PFSK-1 (cell line): ENCODE results near the gene FUCA1.

ENCODE experiments used
- POLR2AphosphoS5 ChIP-seq: IDR thresholded peaks from 2 replicates; pipeline ENCODE4 v1.6.1; 2012; ENCODE audit warnings: low read depth, mild to moderate bottlenecking, control low read depth, low read length, moderate library complexity
- SIN3A ChIP-seq: IDR thresholded peaks from 2 replicates; pipeline ENCODE4 v1.6.1; 2012; ENCODE audit warnings: mild to moderate bottlenecking, low read length, moderate library complexity, borderline replicate concordance; ENCODE audit not compliant: insufficient read depth
- TF ChIP-seq, protein P1 (sequence below), 2 experiments: IDR thresholded peaks; 2 replicates each; pipeline versions ENCODE4 v1.6.1 to v1.8.0; 2011 to 2012; ENCODE audit warnings: low read depth in 2 of 2, low read length in 2 of 2, control low read depth in 1 of 2, inconsistent platforms in 1 of 2, mild to moderate bottlenecking in 1 of 2, moderate library complexity in 1 of 2; ENCODE audit not compliant: insufficient read depth in 1 of 2

DNA sequence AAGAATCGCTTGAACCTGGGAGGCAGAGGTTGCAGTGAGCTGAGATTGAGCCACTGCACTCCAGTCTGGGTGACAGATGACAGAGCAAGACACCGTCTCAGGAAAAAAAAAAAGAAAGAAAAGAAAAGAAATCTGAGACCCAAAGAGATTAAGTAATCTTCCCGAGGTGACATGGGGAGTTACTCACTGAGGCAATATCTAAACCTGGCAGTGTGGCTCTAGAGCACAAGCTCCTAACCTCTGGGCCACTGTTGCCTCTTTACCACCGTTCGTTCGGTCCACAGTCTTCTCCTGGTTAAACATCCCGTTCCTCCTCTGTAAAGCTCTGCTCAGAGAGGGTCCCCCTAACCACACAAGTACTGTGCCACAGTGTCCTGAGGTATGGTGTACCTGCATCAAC is 44.3 kb downstream of the FUCA1 start:
- TF ChIP-seq SIN3A (no peak), POLR2AphosphoS5 (no peak)
- TF ChIP-seq, protein P1, sequence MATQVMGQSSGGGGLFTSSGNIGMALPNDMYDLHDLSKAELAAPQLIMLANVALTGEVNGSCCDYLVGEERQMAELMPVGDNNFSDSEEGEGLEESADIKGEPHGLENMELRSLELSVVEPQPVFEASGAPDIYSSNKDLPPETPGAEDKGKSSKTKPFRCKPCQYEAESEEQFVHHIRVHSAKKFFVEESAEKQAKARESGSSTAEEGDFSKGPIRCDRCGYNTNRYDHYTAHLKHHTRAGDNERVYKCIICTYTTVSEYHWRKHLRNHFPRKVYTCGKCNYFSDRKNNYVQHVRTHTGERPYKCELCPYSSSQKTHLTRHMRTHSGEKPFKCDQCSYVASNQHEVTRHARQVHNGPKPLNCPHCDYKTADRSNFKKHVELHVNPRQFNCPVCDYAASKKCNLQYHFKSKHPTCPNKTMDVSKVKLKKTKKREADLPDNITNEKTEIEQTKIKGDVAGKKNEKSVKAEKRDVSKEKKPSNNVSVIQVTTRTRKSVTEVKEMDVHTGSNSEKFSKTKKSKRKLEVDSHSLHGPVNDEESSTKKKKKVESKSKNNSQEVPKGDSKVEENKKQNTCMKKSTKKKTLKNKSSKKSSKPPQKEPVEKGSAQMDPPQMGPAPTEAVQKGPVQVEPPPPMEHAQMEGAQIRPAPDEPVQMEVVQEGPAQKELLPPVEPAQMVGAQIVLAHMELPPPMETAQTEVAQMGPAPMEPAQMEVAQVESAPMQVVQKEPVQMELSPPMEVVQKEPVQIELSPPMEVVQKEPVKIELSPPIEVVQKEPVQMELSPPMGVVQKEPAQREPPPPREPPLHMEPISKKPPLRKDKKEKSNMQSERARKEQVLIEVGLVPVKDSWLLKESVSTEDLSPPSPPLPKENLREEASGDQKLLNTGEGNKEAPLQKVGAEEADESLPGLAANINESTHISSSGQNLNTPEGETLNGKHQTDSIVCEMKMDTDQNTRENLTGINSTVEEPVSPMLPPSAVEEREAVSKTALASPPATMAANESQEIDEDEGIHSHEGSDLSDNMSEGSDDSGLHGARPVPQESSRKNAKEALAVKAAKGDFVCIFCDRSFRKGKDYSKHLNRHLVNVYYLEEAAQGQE (IDR thresholded peaks at IDR 0.05; ENCODE audit: insufficient read depth in 1 of 2, low read depth in 2 of 2, low read length in 2 of 2): no peak
